GM18498 (cell line): ENCODE data around the gene BBS4.

Source experiments
- ATAC-seq: cut with Tn5 transposase; IDR thresholded peaks from one replicate; pipeline ENCODE4 v1.9.1; 2021; ENCODE audit warnings: mild to moderate bottlenecking, moderate library complexity; ENCODE audit not compliant: unreplicated experiment

The BBS4 gene

GRCh38 chr15:72754096-72754495 lies 68.1 kb downstream of the BBS4 start:
- ATAC-seq, result no peak

DNA sequence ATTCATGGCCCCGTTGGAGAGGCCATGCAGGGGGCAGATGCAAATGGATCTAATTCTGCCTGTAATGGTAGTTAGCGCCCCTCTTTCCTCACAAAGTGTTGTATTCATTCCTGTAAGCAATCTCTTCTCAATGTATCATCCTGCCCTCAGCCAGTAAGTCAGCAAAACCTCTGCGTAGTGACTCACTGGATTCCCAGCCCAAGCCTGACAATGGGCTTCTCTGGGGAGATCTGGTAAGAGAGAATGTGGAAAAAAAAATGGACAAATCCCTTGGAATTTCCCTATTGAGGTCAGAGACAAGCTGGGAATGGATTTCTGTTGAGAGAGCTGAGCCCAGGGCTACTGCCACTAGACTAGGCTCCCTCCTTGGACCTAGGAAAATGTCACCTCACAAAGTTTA lies 72.2 kb downstream of the BBS4 start:
- ATAC-seq, result no peak

DNA sequence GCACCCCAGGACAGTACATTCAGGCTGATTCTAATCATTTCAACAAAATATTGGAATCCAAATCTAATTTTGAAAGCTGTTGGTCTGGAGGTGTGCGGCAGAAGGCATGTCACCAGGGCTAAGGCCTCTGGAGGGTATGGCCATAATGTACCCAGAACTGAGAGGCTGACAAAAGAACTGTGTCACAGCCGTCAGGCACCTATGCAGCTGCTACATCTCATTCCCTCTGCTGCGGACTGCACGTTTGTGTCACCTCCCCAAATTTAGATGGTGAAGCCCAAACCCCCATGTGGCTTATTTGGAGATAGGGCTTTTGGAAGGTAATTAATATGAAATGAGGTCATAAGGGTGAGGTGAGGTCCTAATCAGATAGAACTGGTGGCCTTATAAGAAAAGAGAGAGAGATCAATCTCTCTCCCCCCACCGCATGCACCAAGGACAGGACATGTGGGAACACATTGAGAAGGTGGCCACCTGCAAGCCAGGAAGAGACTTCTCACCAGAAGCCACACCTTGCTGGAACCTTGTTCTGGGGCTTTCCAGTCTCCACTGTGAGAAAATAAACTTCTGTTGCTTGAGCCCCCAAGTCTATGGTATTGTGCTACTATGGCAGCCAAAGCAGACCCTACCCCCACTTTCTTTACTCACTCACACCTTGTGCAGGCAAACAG lies 74.7 kb downstream of the BBS4 start:
- ATAC-seq, result no peak

- ATAC-seq, result no peak
Observed at GRCh38 chr15:72764656-72765055, 78.6 kb downstream of the BBS4 start.

- ATAC-seq, result no peak
Observed at GRCh38 chr15:72766025-72766424, 80.0 kb downstream of the BBS4 start.

DNA sequence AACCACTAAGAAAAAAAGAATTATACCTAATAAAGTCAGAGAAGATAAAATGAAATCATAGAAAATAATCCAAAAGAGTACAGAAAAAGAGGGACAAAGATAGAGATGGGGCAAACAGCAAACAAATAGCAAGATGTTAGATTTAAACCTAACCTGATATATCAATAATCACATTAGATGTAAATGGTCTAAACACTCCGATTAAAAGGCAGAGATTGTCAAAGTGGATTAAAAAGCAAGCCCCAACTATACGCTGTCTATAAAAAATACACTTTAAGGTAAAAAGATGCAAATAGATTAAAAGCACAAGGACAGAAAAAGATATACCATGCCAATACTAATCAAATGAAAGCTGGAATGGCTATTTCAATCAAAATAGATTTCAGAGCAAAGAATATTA lies 80.8 kb downstream of the BBS4 start:
- no peak for ATAC-seq

DNA sequence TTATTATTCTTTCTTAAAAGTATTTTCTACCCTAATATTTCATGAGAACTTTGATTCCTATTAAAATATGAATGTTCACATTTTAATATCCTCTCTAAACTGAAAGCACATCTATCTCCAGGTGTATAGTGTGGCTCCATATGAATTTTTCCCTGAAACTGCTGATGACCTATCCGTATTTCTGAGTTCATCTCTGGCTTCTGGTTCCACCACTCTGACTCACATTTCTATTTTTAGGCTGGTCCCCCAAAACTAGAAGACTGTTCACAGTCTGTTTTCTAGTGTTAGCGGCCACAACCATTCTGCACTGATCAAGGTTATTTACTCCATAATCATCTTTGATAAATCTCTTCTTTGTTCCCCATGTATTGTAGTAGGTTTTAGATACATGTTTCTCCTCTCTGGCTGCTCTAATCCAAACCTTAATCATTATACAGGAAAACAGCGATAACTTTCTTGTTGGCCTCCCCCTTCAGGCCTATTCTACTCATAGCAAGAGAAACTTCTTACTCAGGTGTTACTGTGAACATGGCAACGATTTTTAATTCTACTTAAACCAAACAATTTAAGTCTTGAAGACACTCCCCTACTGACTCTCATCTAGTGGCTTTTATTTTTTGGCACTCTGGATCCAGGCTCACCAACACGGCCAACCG lies 84.8 kb downstream of the BBS4 start:
- ATAC-seq, result no peak

- no peak for ATAC-seq
Observed at GRCh38 chr15:72771329-72771725, 85.3 kb downstream of the BBS4 start.

- no peak for ATAC-seq
Observed at GRCh38 chr15:72774696-72775383, 88.8 kb downstream of the BBS4 start.

- no peak for ATAC-seq
Observed at GRCh38 chr15:72778796-72779195, 92.8 kb downstream of the BBS4 start.

DNA sequence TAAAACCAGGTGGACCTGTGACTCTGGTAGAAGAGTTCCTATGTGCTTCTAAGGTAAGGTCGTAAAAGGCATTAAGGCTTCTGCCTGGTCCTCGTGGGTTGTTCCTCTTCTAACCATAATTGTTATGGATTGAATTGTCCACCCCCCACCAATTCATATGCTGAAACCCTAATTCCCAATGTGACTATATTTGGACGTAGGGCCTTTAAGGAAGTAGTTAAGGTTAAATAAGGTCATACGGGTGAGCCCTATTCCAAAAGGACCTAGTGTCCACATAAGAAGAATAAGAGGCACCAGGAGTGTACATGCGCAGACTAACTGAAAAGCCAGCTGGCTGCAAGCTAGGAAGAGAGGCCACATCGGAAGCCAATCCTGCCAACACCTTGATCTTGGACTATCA lies 95.6 kb downstream of the BBS4 start:
- ATAC-seq, result no peak

- no peak for ATAC-seq
Observed at GRCh38 chr15:72782274-72783003, 96.4 kb downstream of the BBS4 start.

- ATAC-seq, result peak; percentile 39
Observed at GRCh38 chr15:72783004-72783639, 97.1 kb downstream of the BBS4 start.

DNA sequence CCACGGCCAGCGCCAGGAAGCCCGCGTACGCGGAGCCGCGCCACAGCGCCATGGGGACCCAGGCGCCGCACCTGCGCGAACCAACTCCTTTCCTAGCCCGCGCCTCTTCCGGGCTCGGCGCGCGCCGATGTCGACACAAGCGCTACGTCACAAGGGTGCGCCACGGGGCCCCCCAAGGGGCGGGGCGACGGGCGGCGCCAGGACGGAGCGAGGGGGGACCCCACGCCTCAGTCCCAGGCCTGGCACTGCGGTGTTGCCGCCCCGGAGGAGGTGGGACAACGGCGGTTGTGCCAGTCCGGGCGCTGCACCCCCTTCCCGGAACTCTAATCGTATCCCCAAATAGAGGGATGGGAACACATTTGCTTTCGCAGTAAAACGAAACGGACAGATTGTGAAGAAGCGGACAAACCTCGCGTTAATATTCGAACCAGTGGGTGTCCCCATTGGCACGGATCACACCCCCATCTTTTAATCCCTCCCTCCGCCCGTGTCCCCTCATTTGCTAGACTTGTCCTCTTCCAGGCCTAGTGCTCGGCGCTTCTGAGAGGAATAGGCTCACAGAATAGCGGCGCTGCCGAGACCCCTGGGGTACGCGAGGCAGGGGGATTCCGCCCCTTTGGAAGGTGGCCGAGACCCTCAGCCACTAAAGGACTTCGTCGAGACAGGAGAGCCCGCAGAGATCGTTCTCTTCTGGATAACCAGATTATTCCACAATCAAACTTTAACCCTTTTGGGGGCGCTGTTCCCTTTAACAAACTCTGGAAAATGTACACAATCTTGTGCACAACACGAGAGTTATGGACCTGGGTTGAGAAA lies 97.8 kb downstream of the BBS4 start, which contains the start of gene ADPGK:
TSS of gene ADPGK (minus strand) at position 119 of the 816 bp plus-strand sequence. CDS start at position 52, 67 bp downstream.
- ATAC-seq, result peak; percentile 88

GRCh38 chr15:72784456-72784876 lies 98.5 kb downstream of the BBS4 start:
- no peak for ATAC-seq

DNA sequence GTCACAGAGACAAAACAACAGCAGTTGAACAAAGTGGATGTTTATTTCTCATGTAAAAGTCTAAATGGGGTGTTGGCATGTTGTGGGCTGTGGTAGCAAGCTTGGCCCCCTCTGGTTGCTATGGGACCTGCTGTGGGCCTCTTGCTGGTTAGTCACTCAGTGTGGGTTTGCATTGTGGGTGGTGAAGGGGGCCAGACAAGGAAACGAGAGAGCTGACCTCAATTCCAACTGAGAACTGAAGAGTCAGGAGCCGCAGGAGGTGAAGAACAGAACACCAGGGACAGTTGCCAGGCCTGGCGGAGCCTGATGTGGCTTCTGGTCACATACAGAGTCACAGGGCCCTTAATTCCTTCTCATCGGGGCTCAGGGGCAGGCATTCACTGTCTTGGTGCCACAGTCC lies 99.4 kb downstream of the BBS4 start:
- ATAC-seq, result no peak

DNA sequence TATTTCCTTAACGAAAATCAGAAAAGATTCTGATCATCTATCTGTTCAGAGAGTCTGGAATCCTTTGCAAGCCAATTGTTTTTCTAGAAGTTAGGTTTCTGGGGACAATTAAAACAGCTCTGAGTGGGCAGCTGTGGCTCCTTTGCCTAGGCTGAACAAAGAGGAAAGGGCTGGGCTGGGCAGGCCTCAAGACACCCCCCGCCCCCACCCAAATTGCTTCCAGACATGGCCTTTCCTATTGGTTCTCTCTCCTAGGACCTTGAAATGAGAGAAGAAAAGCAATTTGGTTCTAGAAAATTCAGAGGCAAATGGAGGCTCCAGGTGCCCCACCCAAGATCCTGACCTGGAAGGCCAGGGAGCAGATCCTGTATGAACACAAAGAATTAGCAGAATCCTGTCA lies 99.8 kb downstream of the BBS4 start:
- no peak for ATAC-seq

DNA sequence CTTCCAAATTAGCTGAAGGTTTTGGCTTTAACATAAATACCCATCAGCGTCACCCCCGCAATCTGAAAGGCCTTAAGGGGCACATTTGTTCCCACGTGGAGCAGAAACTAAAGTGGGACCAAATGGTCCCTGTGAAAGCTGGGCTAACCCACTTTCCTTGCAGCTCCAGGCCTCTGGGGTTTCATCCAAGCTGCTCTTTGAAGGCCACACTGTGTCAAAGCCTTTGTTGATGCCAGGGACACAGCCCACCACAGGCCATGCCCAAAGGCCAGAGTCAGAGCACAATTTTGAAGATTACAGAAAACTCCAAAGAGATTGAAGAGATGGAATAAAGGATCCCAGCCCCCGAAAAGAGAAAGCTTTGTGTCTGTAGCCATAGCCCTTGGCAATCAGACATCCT lies 100.2 kb downstream of the BBS4 start:
- no peak for ATAC-seq

- ATAC-seq, result no peak
Observed at GRCh38 chr15:72786676-72787345, 100.8 kb downstream of the BBS4 start.

DNA sequence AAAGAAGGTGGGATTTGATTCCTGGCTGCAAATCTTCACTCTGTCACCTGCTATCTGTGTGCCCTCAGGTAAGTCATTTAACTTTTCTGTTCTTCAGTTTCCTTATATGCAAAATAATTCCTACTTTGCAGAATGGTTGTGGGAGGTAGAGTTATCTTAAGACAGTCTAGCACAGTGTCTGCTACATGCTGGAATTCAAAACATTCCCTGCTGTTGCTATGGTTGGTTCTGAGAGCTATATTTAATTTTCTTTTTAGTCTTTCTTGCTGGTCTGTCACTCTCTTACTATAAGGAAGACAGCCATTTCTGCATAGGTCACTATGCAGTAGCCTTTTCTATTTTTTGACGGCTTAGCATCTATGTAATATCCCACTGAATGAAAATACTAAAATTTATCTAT lies 101.5 kb downstream of the BBS4 start:
- no peak for ATAC-seq
